Right renal cortex interstitium (tissue), 3 donors: ENCODE data around the gene KBTBD8. TPM values are rescaled to one million over a fixed set of nuclear protein-coding genes. Genes with fewer than 3 reads are reported as not detected.
A peak's percentile ranks its signal among the peaks of the same experiment; 100 is the strongest.

Experiments
- DNase-seq, 3 donors: peaks; one replicate each; pipeline ENCODE4 v3.0.0-alpha.2; 2013; ENCODE audit warnings: low read depth in 3 of 3, low spot score in 2 of 3
- polyA plus RNA-seq, 3 donors: library from polyadenylated mRNA; unstranded; fragments of 120-200 nt; gene quantifications; one replicate each; pipeline ENCODE4 v1.2.1, GENCODE V29; 2013; ENCODE audit not compliant: insufficient read length in 3 of 3

The KBTBD8 gene
- polyA plus RNA-seq, result 1 to 10 TPM; 1.1 to 1.5 (median 1.4) TPM

- peak; percentile 95 to 99 (median 97) for DNase-seq
Observed at GRCh38 chr3:66998113-66998903, at the start of gene KBTBD8. Gene KBTBD8, plus strand, starts transcription at chr3:66998307. Its CDS starts 49 bp downstream, at chr3:66998356.

GRCh38 chr3:66948838-66949237, 49.3 kb upstream of the KBTBD8 start:
- no peak for DNase-seq

- DNase-seq, result no peak
Observed at GRCh38 chr3:66949898-66950297, 48.2 kb upstream of the KBTBD8 start.

GRCh38 chr3:66952357-66952756, 45.8 kb upstream of the KBTBD8 start:
- DNase-seq, result no peak

GRCh38 chr3:66953934-66954445, 44.1 kb upstream of the KBTBD8 start:
- DNase-seq, result no peak

- no peak for DNase-seq
Observed at GRCh38 chr3:66956742-66957141, 41.4 kb upstream of the KBTBD8 start.

- DNase-seq, result no peak
Observed at GRCh38 chr3:66957367-66957766, 40.7 kb upstream of the KBTBD8 start.

GRCh38 chr3:66958067-66958466, 40.0 kb upstream of the KBTBD8 start:
- DNase-seq, result no peak

GRCh38 chr3:66962664-66963063, 35.4 kb upstream of the KBTBD8 start:
- DNase-seq, result no peak

GRCh38 chr3:66971245-66971644, 26.9 kb upstream of the KBTBD8 start:
- no peak for DNase-seq

- peak; percentile 41 to 66 (median 43) for DNase-seq
Observed at GRCh38 chr3:66971891-66972551, 26.1 kb upstream of the KBTBD8 start.

- no peak for DNase-seq
Observed at GRCh38 chr3:66980791-66981190, 17.3 kb upstream of the KBTBD8 start.

- no peak for DNase-seq
Observed at GRCh38 chr3:66983101-66983500, 15.0 kb upstream of the KBTBD8 start.

GRCh38 chr3:66985336-66985920, 12.7 kb upstream of the KBTBD8 start:
- DNase-seq, result no peak

- DNase-seq, result no peak
Observed at GRCh38 chr3:66986406-66986805, 11.7 kb upstream of the KBTBD8 start.

GRCh38 chr3:66989241-66989640, 8.9 kb upstream of the KBTBD8 start:
- DNase-seq, result no peak

- no peak for DNase-seq
Observed at GRCh38 chr3:66989860-66990696, 8.0 kb upstream of the KBTBD8 start.

- no peak for DNase-seq
Observed at GRCh38 chr3:66991459-66991858, 6.6 kb upstream of the KBTBD8 start.

- no peak for DNase-seq
Observed at GRCh38 chr3:66993082-66993481, 5.0 kb upstream of the KBTBD8 start.

GRCh38 chr3:66994588-66994987, 3.5 kb upstream of the KBTBD8 start:
- DNase-seq, result no peak

GRCh38 chr3:66996696-66997095, 1.4 kb upstream of the KBTBD8 start:
- DNase-seq, result no peak
